Hematopoietic multipotent progenitor cell (in vitro differentiated cells): ENCODE data around the gene FKBP8. TPM values are rescaled to one million over a fixed set of nuclear protein-coding genes. Genes with fewer than 3 reads are reported as not detected.

ENCODE experiments used
- DNase-seq, 3 donors: peaks; one replicate each; pipeline ENCODE4 v3.0.0-alpha.2; 2011 to 2015; ENCODE audit warnings: low read depth in 2 of 3, low spot score in 2 of 3
- total RNA-seq: library from RNA; depleted of rRNA; stranded (reverse); fragments of >200 nt; gene quantifications from one replicate; pipeline ENCODE4 v1.2.3, GENCODE V29; 2012

FKBP8 gene
- total RNA-seq, 1 donor, result 259 TPM

DNA sequence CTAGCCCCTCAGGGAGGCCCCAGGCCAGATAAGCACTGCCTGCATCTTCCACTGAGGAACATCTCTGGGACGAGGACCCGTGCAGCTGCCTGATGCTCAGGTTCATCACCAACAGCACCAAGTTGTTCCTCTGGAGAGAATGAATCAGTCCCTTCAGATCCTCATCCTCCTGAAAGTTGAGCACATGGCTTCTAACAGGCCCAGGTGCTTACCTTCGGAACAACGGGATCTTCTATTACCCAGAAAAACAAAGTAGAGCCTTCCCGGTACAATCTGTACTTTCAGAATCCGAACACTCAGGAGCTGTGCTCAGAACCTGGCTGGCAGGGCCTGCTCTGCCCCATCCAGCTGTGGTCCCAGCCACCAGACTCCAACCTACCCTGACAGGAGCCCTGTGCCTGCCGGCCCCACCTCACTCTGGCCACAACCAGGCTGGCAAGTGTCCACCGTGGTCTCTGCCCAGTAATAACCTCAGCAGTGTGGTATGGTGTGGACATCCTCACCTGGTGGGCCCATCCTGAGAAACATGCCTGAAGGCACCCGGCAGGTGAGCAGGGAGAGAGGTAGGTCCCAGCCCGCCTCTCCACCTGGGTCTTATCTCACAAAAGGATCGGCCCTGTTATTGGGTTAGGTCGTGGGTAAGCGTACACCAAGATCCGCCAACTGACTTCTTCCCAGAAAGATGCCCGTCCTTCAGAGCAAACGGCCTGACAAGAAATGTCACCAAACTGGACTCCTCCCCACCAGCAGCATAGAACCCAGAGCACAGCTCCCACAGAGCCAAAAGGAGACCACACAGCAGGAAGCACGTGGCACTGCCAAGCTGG lies 55.6 kb downstream of the FKBP8 start:
- DNase-seq, result no peak

DNA sequence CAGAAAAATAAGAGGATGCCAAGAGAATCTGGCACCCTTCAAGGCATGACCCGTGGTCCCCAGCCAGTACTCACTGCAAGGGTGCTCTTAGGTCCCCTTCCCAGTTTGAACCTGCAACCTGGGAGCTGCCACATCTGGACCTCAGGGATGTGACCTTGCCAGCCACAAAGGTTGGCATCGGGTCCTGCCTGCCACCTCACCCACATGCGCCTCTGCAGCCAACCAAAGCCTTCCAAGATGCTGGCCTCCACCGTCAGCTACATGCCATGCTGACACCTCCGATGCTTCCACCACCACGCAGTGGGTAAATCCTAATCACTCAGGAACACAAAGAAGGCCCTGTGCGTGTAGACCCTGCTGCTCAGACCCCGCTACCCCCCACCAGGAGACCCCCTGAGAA lies 56.6 kb downstream of the FKBP8 start:
- no peak for DNase-seq

DNA sequence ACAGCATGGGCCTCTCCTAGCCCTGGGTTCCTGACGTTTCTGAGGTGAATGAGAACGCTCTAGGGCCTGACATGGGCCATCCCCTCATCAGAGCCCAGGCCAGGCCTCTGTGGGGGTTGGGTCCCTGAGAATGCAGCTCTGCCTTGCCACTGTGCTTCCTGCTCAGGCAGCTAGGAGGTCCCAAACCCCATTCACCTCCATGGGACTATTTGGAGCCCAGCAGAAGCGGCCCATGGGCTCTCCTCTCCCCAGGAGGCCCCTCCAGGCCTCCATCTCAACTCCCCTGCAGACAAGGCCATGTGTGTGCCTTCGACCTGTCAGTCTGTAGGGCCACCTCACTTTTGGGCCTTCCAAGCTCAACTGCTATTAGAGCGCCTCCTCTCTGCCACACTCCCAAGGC lies 58.4 kb downstream of the FKBP8 start:
- DNase-seq, result no peak

DNA sequence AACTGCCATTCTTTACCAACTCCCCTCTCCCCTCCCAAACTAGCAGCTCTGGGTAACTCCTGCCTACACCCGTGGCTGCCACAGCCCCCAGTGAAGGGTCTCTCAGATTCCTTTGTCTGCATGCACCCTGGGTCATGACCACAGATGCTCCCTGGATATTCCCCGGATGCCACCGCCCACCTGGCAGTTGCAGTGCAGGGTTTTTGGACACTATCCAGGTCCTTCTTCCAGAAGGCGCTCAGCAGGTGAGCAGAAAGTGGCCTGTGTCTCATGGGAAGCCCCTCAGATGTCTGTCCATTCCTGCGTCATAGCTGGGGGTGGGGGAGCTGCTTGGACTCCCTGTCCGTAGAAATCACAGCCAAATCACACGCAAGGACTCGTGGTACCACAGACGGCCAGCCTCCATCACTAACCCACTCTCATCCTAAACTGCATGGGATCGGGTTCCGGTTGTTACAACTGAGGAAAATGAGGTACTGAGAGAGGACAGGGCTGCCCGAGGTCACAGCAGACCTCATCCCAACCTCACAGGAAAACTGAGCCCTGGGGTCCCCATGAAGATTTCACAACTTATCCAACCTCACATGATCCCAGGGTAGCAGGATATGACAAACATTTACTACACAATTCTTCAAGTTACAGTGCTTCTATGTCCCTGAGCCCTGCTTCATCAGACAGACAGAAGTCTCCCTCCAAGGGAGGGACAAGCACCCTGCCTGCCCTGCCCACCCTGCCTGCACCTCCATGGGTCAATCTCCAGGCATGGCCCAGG lies 60.1 kb downstream of the FKBP8 start:
- DNase-seq, result no peak

Other genes with a start within 250 kb of the FKBP8 start
- 125 TPM for gene LSM4, start 220.5 kb downstream of the FKBP8 start, total RNA-seq
- gene PGPEP1, start 203.0 kb downstream of the FKBP8 start, total RNA-seq, result 47.7 TPM
- 0.27 TPM for gene GDF15, start 157.4 kb downstream of the FKBP8 start, total RNA-seq
- 5.4 TPM for gene LRRC25, start 146.0 kb downstream of the FKBP8 start, total RNA-seq
- gene SSBP4, start 124.2 kb downstream of the FKBP8 start, total RNA-seq, result 82.1 TPM
- gene ISYNA1, start 105.4 kb downstream of the FKBP8 start, total RNA-seq, result 109 TPM
- 28.8 TPM for gene ELL, start 21.5 kb downstream of the FKBP8 start, total RNA-seq
- gene KXD1, start 14.3 kb upstream of the FKBP8 start, total RNA-seq, result 102 TPM
- gene UBA52, start 28.3 kb upstream of the FKBP8 start, total RNA-seq, result 1,539 TPM
- gene REX1BD, start 45.2 kb upstream of the FKBP8 start, total RNA-seq, result 65.4 TPM
- gene CRLF1, start 63.2 kb upstream of the FKBP8 start, total RNA-seq, result not detected
- not detected for gene TMEM59L, start 69.3 kb upstream of the FKBP8 start, total RNA-seq
- 11.0 TPM for gene KLHL26, start 93.5 kb upstream of the FKBP8 start, total RNA-seq
- 6.7 TPM for gene CRTC1, start 140.1 kb upstream of the FKBP8 start, total RNA-seq
- under 0.01 TPM for gene COMP, start 247.7 kb upstream of the FKBP8 start, total RNA-seq